Stimulated activated CD8-positive, alpha-beta memory T cell treated with anti-CD3 and anti-CD28 coated beads, Interleukin-2, amount 100 ng/mL, for 1 hour (primary cell): ENCODE data around the gene BUD13.
A peak's percentile ranks its signal among the peaks of the same experiment; 100 is the strongest.
"Not testable (repeated sequence)": the region's sequence is repeated elsewhere in the genome, so short reads cannot be mapped to it uniquely, and the experiment has no call there.

Experiments
- DNase-seq, 2 donors: peaks; one replicate each; pipeline ENCODE4 v3.0.0-alpha.2; 2020; ENCODE audit warnings: low read depth in 2 of 2

The BUD13 gene

DNA sequence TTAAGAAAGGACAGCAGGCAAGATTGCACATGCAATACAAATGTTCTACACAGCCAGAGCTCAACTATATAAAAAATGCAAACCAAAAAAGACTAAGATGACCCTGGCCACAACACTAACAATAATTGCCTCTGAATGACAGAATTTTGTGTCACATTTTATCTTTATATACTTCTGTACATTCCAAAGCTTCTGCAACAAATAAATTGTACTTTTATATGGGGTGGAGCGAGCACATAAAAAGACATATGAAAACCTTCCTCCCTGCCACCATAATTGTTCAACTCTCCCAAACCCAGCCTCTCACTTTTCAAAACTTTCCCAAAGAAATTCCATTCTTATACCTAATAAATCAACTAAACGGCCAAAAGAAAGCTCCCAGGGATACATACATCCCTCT, 10.7 kb downstream of the BUD13 start:
- no peak for DNase-seq

DNA sequence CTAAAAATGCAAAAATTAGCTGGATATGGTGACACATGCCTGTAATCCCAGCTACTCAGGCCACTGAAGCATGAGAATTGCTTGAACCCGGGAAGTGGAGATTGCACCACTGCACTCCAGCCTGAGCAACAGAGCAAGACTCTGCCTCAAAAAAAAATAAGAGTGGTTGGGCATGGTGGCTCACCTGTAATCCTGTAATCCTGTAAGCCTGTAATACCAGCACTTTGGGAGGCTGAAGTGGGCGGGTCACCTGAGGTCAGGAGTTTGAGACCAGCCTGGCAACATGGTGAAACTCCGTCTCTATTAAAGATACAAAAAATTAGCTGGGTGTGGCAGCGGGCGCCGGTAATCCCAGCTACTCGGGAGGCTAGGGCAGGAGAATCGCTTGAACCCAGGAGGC, 16.7 kb downstream of the BUD13 start:
- DNase-seq = not testable (repeated sequence)

DNA sequence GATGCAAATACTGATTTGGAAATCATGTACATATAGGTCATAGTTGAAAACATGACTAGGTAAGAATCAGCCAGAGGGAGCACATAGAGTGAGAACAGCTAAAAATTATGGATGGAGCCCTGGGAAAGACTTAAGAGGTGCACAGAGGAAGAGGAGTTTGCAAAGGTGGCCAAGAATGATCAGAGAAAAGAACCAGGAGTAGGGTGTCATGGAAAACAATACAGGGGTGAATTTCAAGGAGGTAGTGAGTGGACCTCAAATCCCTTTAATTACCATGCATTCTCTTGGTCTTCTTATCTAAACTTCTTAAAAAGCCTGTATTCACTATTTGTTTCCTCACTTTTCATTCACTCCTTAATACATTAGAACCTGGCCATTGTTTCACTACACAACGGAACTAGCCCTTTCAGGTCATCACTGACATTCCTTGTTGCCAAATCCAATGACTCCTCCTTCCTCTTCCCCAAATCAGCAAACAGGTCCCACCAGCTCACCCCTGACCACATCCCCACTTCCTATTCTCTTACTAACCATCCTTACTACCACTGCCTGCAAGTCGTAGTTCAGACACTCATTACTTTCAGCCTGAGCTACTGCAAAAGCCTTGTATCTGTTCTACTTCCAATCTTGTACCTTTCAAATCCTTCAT, 22.6 kb downstream of the BUD13 start:
- no peak for DNase-seq

DNA sequence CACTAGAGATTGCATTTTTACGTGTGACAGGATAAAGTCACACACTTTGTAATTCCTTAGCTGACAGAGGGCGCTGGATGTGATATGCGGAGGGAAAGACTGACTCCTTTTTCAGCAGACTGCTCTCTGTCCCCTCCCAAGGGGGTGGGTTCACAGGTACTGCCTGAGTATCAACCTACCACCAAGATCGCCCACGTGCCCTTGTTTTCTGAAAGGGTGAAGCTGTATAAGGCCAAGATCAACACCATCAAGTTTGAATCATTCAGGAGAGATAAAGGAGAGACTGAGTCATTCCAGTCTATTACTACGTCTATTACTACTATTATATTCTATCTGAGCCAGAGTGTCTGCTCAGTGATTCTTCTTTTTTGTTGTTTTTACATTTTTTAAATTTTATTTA, 30.7 kb downstream of the BUD13 start:
- DNase-seq = no peak

DNA sequence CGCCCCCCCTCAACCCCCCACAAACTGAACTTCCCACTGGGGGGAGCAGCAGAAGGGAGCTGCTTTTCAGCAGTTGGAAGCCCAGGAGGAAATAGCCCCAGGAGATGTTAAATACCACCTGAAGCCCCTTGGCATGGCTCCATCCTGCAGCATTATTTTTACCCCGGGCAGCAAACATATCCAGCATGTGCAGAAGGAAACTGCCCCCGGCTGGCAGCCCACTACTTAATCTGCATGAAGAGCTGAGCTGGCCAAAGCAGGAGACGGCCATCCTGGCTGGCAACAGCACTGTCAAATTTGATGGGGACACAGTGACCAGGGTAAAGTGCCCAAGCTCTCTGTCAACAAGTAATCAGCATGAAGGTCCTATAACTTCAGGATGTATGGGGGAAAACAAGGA, 32.0 kb downstream of the BUD13 start:
- DNase-seq = no peak

DNA sequence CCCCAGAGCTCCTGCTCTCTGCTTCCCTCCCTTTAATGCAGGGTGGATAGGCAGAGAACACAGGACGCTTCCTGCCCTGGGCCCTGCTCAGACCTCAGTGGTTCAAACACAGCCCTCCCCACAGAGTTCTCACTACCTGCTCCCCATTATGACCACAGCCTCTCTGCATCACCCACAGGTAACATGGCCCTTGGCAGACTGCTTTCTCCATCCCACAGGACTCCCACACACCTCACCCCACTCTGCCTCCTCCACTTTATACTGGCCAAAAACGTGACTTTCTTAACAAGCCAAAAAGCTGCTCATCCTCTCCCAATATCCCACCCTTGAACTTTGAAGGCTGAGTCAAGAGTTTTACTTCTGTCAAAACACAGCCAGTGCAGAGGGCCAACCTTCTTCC, 33.8 kb downstream of the BUD13 start:
- DNase-seq = no peak

DNA sequence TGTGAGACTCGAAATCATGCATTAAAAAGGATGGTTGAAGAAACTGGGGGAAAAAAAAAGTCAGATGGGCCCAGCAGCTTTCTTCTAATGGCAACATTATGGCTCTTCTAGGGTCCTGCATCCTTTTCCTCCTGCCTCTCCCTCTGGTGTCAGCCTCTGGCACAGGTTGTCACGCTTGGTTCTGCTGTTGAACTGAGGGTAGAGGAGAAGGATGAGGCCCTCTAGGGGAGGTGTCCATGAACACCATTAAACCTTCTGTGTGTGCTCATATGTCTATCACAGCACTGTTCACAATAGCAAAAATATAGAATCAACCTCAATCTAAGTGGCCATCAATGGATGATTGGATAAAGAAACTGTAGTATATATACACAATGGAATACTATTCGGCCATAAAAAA, 36.0 kb downstream of the BUD13 start:
- no peak for DNase-seq

DNA sequence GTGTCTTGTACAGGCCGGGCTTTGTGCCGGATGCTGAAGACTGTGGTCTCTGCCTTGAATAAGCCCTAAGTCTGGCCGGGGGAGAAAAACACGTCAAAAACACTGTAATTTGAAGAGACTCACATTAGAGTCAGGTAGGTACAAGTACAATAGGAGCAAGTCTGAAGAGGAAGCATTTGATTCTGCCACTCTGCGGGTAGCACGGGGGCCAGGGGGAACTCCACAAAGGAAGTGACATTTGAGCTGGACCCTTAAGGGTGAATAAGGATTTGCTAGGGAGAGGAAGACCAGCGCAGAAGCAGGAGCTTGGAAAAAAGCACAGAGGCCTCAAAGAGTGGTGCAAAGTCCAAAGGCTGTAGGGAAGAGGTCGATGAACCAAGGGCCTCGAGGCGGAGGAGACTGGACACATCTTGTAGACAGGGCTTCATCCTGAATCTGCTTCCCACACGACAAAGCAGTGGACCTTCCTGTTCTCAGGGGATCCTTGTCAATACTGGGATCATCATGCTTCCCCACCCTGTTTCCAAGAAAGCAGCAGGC, 38.7 kb downstream of the BUD13 start:
- no peak for DNase-seq

DNA sequence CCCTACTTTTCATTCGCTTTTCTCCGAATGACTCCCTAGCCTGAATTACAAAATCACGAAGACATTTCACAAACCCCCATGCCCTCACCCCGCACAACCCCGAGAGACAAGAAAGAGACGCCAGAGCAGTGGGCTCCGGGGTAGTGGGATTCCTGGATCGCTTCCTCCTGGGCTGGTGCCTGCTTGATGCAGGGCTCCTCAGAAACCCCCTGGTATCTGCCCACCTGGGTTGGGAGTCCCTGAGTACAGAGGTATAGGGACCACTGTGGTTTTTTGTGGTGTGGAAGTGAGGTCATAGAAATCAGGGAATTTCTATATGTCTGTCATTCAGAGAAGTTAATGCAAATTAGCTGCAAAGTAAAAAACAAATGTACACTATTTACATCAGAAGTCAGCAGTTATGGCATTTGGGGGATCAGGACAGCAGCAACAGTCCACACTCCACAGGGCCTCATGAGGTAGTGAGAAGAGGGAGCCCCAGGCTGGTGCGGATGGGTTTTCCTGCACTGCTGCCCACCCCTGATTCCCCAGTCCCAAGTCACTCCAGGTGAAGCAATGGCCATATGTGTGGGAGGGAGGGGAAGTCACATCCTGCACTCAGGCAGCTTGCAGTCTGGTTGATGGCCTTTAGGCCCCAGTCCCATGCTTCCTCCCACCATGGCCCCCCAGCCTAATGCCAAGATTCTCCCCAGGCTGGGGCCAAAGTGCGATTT, 39.6 kb downstream of the BUD13 start:
- no peak for DNase-seq

DNA sequence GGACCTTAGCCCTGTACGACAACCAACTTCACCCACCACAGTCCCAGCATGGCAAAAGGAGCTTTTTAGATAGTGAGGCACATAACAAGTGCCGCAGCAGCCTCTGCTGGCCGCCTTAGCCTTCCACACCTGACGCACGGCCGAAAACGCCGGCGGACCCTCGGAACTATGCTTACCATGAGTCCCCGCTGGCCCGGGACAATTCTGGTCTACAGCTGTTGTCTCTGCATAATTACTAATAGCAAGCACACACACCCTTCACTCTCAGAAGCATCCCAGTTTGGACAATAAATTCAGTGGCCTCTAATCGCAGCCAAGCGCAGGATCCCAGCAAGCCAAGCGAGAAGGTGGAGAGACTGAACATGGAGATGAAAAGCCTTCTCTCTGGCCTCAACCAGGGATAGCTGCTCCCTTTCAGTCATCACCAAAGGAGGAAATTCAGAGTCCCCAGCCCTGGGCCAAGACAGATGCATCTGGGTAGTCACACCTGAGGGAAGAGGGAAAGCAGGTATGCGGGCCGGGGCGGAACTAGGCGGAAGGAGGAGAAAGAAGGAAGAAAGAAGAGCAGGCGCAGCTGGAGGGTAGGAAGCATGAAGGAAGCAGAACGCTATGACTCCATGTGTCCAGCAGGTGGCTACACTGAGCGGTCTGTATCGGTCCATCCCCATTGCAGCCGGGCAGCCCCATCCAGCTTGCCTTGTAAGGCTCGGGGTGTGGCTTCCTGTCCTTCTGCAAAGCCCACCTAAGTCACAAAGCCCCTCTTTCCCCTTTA, 40.3 kb downstream of the BUD13 start:
- DNase-seq = peak; percentile 23 to 28

DNA sequence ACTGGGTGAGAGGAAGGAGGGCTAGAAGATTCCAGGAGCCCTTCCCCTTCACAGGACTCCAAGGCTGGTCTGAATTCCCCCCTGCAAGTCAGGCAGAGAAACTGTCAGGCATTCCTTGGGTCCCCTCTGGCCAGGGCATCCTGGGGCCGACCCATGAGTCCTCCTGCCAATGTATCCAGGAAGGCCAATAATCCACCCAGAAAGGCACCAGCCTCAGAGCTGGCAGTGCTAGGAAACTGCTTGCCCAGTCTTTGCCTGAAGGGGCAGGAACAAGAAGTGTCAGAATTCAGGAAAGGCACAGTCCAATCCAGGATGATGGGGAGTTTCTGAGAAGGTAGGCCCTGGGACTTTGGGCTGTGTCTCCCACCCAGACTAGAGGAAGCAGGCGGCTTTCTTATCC, 41.0 kb downstream of the BUD13 start:
- no peak for DNase-seq

DNA sequence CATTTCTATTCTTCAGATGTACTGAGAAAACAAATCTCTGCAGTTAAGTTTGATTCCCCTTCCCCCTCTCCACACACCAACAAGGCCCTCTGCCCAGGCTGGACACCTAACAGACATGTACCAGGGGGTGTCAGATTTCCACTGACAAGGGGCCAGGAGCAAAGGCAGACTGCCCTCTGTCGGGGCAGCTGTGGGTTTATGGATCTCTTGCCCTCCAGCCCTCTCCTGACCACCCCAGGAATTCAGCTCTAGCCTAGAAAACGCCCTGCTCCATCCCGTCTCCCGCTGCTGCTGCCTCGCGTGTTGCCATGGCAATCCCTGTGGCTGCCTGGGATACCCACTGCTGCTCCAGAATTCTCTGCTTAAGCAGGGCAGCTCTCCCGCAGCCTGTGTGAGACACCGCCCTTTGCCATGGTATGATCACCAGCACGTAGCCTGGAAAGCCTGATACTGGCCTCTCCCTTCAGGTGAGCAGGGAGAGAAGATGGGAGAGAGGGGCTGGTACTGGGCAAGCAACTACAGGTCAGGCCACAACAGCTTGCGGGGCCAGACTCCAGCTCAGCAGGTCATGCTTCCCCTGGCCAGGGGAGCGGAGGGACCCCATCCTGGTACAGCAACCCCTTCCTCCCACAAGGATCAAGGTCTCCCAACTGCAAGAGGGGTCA, 41.6 kb downstream of the BUD13 start:
- no peak for DNase-seq

DNA sequence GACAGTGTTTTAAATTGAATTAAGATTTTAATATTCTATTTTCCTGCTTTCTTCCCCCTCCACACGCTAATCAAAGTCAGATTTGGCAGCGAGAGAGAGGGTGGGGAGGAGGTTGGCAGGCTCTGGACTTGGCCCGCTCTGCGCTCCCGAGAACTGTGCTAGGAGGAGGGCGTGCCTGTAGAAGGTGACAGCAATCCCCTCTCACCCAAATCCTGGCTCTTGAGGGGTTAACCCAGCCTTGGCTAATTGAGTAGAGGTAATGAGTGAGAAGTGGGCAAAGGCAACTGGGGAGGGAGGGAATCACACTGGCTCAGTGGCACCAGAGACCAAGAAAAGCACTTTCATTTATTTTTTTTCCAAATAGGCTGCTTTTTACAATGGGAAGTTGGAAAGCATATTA, 42.2 kb downstream of the BUD13 start:
- no peak for DNase-seq

DNA sequence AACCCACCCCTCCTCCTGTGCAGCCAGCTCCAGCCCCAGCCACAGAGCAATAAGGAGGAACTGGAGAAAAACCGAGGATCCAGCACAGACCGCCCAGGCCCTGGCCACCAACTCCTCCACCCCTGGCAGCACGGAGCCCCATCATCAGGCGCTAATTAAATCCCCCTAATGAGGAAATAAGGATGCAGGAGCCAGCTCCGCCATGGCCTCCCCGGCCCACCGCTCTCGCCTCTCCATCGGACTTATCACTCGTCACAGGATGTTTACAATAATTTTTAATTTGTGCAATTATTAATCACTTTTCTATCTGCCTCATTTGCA, 42.6 kb downstream of the BUD13 start:
- no peak for DNase-seq

DNA sequence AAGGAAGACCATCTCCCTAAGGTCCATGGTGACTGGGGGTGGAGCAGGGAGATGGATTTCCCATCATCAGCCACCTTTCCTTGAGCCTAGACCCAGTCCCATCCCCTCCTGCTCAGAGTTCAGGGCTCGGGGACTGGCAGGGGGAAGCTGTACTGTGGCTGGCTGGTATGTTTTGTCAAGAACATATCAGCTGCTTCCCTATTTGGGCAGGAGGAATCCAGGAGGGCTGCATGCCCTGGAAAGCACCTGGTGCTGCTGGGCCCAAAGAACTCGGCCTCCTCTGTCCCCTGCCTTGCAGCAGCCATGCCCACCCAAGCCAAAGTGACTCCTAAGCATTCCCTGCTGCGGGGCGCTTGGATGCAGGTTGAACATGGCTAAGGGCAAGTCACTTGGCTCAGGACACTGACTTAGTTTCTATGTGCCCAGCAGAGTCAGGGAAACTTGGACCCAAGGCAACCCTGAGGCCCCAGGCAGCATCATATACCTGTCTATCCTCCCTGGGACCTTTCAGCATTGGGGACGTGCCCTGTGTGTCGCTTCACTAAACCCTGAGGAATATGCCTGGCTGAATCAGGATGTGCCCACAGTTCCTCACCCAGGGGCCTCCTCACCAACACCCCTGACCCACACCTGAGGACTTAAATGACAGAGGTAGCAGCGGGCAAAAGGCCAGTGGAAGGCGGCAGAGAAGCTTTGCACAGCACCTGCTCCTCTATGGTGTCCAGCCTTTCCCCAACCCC, 43.1 kb downstream of the BUD13 start:
- DNase-seq = no peak

DNA sequence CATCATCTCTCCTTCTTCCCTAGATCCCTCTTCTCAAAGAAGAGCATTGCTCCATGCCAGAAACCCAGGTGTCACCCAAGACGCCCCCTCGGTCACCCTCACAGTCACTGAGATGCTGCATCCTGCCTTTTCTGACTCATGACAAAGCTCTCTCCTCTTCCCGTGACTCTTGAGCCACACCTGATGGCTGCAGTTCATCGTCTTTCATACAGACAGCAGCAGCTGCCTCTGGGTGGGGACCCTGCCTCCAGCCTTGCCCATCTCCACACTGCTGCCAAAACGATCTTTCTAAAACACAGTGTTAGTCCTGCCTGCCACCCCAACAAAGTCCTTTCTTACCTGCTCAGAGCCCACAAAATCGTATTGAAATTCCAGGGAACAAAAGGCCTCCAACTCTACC, 44.8 kb downstream of the BUD13 start:
- no peak for DNase-seq

DNA sequence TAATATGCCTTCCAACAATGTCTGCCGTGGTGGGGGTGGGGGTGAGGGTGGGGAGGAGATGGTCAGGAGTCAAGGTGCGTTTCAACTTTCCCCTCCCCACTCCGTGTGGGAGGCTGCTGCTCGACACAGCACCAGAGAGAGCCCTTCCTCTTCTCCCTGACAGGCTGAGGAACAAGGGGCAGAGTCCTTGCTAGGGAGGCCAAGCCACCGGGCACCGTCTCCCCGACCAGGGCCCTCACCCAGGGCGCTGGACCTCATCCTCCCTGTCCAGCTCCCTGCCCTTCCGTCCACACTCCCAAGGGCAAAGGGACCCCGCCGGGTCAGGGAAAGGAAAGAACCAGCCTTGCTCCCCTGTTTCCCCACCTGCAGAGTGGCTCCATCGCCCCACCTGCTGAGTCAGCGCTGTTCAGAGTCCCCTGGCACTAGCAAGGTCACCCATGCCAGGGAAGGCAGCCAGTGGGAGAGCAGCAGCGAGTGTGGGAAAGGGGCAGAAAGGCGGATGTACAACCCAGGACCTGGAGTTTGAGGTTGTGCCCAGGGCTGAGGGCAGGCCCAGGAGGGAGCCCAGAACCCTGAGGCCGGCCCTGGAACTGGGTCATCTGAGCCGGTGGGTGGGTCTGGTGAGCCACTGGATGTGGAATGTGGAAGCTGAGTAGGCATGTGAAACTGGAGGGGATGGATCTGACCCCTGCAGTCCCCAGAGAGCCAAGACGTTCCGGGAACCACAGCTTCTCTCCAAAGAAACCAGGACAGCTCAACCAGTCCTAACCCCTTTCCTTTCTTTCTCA, 47.2 kb downstream of the BUD13 start:
- no peak for DNase-seq

DNA sequence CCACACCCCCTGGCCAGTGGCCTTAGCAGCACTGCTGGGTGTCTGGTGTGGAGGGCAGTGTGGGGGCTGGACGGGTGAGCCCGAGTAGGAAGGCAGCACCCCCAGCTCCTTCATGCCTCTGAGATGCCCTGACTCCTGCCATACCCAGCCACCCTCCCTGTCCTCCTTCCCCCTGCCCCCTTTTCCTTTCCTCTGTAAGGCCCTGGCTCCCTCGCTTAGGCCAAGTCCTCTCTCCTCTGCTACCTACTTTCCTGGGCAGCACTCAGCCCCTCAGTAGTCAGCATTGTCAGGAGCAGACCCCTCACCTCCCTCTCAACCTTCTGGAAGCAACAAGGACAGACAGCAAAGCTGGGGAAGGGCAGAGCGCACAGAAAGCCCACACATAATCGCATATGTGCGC, 48.0 kb downstream of the BUD13 start:
- no peak for DNase-seq

DNA sequence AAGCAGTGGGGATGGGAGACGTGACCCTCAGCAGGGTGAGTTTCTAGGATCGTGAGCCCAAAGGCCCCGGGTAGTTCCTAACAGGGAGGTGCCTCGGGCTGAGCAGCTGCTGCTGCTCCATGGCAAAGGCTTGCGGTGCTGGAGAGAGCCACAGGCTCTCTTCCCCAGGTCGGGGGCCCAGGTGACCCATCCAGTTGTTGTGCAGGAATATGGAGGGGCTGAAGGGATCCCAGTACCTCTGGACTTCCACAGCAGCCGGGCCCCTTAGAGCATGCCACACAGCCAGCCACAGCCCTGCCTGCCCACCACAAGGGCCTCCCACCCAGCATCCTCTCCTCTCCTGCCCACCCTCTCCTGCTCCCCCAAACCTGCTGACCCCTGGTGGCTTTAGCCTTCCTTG, 49.3 kb downstream of the BUD13 start:
- no peak for DNase-seq

DNA sequence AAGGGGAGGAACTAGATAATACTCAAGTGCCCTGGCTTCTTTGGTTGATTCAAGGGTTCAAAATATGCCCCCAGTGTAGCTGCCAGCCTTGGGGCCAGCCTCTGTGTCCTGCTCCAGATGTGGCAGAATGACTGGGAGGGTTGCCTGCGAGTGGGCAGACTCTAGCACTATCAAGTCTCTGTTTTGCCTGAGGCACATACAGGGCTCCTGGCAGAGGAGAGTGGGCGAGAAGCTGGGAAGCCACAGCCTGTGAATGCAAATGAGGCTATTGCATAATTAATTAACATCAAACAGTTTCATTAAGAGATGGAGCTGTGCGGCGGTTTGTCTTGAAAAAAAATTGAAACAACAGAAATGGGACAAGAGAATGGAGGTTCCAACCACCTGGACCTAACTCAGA, 50.8 kb downstream of the BUD13 start:
- no peak for DNase-seq

DNA sequence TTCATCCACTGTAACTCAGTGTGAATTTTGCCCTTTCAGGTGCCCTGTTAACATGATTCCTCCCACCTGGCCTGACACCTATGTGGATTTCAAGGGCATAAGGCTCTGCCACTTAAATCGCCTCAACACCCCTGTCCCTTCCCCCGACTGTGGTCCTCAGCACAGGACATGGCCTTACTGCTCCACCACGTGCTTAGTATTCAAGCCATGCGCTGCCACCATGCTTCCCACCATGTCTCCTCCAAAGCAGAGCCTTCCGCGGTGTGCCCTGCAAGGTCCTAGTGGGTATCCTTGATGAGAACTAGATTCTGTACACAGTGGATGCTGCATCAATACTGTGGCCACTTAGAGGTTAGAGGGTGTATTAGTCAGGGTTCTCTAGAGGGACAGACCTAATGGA, 51.9 kb downstream of the BUD13 start:
- no peak for DNase-seq
